Activated CD4-positive, alpha-beta T cell treated with anti-CD3 and anti-CD28 coated beads, Interleukin-2, Interleukin-6, amounts not matched to agents 100 ng/mL and 50 ng/mL, durations not matched to agents 16 hours and 8 hours (primary cell): ENCODE results near the gene ATL3.
A peak's percentile ranks its signal among the peaks of the same experiment; 100 is the strongest.
"Not testable (repeated sequence)": the region's sequence is repeated elsewhere in the genome, so short reads cannot be mapped to it uniquely, and the experiment has no call there.

Experiments
- DNase-seq: peaks from one replicate; pipeline ENCODE4 v3.0.0-alpha.2; 2020

ATL3 gene

DNA sequence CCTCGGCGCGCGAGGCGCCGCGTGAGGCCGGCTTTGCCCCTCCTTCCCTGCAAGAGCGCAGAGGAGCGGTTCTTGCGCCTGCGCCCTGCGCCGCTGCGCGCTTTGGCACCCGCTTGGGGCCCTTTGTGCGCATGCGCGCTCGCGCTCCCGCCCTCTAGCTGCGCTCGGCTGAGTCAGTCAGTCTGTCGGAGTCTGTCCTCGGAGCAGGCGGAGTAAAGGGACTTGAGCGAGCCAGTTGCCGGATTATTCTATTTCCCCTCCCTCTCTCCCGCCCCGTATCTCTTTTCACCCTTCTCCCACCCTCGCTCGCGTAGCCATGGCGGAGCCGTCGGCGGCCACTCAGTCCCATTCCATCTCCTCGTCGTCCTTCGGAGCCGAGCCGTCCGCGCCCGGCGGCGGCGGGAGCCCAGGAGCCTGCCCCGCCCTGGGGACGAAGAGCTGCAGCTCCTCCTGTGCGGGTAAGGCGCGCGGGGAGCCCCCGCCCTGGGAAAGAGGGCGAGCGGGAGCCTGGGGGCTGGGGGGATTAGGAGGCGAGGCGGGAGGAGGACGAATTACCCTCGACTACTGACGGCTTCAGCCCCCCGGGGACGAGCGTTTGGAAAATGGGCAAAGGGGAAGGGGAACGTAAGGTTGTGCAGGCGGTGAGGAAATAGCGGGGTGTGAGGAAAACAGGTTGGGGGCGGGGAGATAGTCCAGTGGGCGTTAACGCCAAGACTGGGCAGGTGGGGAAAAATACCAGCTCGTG, 10.3 kb upstream of the ATL3 start, which contains the start of gene RTN3:
Gene RTN3, plus strand, starts transcription at position 180 of the 745 bp plus-strand sequence. Its CDS starts 137 bp downstream, at position 317.
- DNase-seq, result peak; percentile 100

DNA sequence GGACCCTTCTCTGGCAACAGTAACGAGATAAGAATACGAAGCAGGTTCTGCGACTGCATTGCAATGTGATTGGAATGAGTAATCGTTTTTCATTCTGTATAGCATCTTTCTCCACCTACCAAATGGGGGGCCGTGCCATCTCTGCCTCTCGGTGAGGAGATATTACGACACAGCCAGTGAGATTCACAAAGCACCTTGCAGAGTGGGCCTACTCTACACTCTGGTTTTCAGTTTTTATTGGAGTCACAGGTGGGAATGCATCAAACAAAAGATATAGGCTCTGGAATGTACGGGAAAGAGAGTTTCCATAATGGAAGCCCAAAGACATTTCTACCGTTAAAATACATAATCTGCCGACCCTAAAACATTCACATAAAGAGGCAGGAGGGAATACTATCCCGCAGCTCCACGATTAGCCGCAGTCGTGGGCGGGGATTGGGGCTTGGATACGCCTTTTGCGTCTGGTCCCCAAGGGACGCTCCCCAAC, 9.7 kb upstream of the ATL3 start:
- peak; percentile 63 for DNase-seq

DNA sequence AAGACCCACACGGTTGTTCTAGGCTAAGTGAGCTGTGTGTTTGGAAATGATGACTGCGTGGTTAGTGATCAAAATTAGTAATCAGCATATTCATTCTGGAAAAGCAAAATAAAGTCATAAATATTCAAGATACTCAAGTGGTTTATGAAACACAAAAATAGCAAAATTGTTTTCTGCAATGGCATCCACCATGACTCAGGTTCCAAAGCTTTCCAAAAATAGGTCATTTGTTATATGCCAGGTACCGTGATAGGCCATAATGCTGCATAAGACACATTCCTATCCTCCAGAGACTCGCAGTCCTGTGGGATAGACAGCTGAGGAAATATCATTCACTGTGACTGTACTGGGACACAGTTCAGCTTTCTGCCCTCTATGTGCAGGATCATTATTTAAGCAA, 2.4 kb upstream of the ATL3 start:
- DNase-seq, result peak; percentile 27

DNA sequence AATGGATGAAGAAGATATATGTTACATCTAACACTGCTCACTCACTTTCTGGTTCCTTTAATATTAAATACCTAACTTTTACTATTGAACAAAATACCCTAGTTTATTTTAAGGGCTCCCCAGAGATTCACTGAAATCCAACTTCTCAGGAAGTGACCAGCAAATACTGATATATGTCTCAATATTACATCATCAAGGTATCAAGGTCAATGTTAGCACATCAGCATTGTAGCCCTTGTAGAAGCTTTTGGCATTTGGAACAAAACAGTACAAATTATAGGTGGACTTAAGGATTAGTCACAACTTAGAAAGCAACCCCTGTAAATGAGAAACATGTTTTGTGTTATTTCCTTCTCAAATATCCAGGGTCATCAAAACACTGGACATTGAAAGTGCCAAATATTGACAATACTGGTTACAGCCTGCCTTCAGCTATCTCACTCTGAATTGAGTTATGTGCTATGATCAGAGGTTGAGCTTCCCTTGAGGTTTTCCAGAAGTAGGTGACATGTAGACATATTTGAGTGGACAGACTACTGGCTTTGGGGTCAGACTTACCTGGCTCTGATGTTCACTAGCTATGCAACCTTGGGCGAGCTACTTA, 1.9 kb upstream of the ATL3 start:
- DNase-seq, result no peak

DNA sequence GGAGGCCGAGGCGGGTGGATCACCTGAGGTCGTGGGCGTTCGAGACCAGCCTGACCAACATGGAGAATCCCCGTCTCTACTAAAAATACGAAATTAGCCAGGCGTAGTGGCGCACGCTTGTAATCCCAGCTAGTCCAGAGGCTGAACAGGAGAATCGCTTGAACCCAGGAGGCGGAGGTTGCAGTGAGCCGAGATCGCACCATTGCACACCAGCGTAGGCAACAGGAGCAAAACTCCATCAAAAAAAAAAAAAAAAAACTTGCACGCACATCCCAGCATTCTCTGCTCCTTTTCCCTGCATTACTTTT, 934 bp upstream of the ATL3 start:
- DNase-seq, result no peak

DNA sequence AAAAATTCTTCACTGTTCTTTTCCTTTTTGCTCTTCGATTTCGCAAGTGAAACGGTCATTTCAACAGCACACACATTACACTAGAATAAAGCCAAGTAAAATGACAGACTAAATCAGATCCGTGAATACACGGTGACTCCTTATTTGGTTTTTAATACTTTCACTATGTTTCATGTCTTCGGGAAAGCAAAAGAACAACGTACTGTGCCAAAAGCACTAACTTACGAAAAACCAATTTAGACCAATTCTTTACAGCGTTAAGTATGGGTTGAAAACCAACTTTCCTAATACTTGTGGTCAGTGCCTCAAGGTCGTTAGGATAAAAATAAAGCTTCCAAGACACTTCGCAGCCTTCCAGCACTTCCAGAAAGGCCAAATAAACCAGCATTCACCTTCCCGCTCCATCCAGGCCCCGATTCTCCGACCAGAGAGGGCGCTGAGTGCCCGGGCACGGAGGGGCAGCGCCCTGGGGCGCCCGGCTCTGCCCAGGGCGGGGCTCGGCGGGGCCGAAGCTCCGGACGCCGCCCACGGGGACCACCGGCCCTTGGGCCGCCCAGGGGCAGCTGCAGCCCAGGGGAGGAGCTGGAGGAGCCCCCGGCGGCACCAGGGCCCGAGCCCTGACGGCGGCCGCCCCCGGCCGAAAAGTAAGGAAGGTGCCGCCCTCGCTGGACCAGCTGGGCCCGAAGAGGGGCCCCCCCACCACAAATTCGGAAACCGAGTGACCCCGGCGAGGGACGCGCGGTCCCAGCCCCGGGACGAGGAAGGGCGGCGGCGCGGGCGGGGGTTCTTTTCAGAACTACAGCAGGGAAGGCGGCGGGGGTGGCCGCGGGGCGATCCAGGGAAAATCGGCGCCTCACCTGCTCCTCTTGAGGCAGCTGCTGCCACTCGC, 499 bp downstream of the ATL3 start:
- DNase-seq, result peak; percentile 46

DNA sequence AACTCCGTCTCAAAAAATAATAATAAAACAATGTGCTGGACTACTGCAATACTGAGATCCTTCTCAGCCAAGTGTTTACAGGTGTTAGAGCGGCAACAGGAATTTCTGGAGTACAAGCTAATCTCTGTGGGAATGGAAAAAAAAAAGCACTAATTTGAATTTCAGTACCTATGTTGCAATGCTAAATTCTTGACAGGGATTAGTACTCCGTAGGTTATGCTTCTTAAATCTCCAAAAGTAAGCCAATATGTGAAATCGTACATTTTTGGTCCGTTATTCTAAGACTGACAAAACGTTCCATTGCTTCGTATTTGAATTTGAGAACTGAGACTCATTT, 1.1 kb downstream of the ATL3 start:
- DNase-seq, result no peak

DNA sequence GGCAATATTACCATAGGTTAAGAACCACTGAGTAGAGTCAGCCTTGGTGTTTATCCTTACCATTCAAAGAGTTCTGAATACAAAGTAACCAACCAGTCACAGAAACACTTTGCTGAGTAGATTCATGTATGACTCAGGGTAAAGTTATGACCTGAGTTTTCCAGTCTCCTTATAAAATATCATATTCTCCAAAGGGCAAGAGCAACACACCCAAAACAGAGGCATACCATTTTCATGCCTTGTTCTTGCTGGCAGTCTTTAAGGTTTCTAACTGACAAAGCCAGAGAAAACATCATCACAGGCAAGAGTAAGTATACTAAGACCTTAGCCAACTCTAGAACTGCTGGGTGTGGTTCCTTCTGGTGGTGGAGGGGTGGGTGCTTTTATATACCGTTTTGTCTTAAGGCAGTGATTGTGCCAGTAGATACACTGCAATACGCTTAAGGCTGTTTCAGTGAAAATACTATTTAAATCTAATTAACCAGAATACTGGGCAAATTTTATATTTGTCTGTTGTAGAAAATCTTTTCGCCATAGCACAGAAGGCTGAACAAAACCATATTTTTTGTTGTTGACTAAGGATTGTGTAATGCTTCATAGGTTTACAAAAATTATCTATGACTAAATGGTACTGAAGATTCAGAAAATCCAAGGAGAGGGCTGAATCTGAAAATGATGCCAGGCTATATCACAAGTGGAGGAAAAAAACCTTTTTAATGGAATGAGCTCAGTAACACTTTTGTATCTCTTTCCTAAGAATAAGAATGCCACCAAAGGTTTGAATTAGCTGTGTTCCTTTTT, 3.0 kb downstream of the ATL3 start:
- peak; percentile 19 for DNase-seq

DNA sequence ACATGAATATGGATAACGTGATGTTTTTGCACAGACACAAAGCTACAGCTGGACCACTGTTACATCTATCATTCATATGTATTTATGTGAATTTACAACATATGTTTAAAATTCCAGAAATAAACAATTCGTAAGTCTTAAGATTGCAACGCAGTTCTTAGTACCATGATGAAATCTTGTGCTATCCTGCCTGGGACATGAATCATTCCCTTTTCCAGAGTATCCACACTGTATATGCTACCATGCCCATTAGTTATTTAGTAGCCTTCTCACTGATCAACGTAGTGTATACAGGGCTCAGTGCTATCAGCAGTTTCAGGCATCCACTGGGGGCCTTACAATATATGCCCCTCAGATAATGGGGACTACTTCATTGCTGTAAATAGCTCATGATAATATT, 4.3 kb downstream of the ATL3 start:
- no peak for DNase-seq

DNA sequence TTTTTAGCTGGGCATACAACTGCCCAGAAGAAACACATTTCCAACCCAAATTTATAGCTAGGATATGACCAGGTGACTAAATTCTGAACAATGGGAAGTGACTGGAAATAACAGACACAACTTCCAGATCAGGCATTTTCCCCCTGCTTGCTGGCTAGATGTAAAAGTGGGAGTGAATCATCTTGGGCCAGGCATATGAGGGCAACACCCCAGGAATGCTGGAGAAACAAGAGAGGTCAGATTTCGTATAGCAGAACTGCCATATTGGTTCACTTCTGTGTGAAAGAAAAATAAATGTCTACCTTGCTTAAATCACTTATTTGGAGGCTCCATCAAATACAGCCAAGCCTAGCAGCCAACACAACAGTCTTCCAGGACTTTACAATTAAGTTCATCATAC, 7.4 kb downstream of the ATL3 start:
- no peak for DNase-seq

DNA sequence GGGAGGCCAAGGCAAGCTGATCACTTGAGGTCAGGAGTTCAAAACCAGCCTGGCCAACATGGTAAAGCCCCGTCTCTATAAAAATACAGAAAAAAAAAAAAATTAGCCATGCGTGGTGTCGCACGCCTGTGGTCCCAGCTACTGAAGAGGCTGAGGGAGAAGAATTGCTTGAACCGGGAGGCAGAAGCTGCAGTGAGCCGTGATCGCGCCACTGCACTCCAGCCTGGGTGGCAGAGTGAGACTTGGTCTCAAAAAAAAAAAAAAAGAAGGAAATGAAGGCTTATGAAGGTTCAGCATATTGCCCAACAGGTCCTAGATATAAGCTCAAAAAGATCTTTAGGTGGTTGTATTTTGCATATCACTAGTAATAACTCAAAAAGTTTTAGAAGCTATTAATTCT, 10.2 kb downstream of the ATL3 start:
- DNase-seq, result no peak

DNA sequence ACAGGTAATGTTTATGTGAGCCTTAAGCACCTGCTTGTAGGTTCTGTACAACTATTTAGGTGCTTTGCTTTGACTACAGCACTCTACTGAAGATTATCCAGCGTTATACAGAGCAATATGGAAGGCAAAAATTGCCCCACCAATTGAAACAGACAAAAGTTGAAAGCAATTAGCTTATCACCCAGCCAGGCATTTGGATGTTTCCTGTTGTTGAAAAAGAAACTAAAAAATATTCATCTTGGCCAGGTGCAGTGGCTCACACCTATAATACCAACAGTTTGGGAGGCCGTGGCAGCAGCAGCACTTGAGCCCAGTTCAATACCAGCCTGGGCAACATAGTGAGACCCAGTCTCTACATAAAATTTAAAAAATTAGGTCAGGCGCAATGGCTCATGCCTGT, 18.5 kb downstream of the ATL3 start:
- no peak for DNase-seq

DNA sequence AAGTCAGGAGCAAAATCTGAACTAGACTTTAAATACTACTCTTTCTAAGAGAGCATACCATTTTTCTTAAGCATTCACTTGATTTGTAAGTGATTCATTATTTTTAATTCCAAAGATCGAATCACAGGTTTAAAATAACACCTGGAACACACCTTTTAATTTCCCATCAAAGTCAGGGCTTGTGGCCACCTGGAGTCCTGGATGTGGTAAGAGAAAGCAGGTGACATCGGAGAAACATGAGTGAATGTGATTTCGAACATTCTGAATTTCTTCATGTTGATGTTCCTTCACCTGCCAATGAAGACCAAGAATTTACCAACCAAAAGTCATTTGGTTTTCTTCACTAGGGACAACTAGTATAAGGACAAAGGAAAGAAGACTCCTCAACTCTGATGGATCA, 28.0 kb downstream of the ATL3 start:
- DNase-seq, result no peak

DNA sequence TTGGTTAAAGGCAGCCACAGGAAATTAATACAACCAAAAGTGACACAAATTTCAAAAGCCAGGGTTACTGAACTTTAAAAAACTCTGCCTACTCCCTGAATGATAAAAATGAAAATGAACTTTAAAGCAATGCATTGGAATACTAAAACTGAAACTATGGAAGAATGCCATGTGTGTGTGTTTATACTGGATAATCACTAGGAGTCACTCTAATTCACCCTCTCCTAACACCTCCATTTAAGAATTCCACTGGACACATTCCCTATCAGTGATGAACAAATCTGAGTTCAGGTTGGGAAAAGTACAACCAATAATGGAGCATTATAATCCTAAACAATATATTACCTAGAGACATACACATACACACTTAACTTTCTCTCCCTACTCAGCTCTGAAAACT, 29.4 kb downstream of the ATL3 start:
- DNase-seq, result no peak

DNA sequence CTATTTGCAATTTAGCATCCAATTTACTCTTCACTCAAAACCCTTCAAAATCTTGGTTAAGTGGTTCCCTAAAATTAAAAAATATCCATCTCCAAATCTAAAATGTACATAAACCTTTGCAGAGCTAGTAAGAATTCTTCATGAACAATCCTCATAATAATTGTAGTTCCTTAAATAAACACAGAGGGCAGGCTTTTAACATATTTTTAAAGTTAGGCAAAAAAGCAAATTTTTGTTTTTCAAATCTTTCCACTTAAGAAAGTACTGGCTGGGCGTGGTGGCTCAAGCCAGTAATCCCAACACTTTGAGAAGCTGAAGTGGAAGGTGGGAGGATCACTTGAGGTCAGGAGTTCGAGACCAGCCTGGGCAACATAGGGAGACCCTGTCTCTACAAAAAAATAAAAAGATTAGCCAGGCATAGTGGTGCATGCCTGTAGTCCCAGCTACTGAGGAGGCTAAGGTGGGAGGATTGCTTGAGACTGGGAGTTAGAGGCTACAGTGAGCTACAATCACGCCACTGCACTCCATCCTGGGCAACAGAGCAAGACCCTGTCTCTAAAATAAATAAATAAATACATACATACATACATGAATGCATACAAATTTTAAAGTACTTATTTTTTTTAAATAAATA, 31.9 kb downstream of the ATL3 start:
- DNase-seq, result no peak

DNA sequence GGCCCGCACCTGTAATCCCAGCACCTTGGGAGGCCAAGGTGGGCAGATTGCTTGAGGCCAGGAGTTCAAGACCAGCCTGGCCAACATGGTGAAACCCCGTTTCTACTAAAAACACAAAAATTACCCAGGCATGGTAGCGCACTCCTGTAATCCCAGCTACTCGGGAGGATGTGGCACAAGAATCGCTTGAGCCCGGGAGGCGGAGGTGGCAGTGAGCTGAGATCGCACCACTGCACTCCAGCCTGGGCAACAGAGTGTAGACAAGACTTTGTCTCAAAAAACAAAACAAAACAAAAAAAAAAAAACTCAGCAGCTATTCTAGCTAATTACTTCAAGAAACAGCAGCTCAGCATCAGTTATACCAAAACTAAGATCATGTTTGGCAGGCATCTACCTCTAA, 32.7 kb downstream of the ATL3 start:
- not testable (repeated sequence) for DNase-seq

DNA sequence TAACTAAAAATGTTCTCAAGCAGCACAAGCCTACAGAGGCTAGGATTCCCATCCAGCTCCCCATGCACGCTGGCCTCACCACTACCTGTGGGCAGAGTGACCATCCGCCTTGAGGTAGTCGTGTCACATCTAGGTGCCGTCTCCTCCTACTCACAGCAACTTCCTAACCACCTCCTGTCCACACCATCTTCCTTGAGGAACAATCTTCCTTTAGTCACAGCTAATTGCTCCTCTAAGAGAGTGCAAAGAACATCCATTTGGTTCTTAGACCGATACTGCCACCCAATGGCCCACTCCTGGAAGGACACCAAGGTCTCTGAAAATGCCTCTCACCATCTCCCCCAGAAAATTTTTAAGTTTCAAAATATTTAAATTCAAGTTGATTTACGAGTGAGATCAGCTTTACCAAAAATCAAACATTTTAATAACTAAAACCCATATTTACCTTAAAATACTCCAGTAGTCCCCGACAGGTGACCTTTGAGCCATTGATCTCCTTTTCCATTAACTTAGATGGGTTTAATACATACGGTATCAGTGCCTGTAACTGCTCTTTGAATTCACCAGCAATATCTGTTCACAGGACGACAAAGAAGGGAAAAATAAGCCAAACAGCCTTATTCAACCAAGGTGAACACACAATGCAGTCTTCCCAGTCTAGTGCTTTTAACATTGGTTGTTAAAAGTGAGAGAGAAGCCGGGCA, 35.3 kb downstream of the ATL3 start:
- DNase-seq, result peak; percentile 70

DNA sequence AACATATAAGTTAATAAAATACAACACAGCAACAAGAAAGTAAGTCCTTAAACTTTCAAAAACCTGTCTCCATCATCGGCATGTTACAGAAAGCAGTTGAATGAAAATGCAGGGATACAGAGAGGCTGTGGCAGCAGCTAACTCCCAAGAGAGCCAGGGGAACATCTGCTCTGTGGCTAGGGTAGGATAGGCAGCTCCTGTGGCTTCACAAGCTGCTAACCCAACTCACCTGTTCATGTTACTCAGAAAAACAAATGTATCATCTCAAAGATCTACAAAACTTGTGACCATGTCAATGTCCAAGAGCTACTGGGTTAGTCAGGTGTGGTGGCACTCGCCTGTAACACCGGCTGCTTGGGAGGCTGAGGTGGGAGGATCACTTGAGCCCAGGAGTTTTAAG, 41.8 kb downstream of the ATL3 start:
- no peak for DNase-seq

DNA sequence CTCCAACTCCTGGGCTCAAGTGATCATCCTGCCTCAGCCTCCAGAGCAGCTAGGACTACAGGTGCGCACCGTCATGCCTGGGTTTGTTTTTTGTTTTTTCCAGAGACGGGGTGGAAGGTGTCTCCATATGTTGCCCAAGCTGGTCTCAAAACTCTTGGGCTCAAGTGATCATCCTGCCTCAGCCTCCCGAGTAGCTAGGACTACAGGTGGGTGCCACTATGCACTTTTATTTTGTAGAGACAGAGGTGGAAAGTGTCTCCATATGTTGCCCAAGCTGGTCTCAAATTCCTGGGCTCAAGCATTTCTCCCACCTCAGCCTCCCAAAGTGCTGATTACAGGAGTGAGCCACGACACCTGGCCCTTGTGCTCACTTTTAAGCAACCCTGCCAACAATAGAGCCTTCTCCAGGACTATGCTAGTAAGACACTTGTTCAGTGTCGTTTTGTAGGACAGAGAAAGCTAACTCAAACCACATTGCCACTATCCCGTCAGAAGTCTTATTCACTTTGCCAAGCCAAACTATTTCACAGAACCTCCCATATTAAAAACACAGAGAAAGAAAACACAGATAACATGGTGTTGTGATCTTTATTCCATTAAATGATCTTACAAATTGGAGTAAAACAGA, 47.5 kb downstream of the ATL3 start:
- DNase-seq, result no peak

DNA sequence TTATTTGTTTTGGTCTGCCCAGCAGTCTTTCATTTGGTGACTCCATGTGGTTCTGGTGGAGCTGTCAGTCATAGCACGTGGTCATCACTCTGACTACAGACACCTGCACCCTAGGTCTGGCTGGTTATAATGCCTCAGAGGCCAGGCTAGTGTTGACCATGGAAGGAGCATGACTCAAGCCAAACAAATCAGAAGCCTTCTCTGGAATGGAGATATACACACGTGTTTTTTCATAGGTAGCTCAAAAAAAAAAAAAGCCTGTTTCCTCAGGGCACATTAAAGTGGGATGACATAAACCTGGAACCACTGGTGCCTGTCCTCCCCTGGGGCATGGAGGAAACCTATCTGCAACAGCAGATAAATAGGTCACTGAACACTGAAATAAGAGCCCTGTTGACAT, 48.9 kb downstream of the ATL3 start:
- DNase-seq, result no peak

DNA sequence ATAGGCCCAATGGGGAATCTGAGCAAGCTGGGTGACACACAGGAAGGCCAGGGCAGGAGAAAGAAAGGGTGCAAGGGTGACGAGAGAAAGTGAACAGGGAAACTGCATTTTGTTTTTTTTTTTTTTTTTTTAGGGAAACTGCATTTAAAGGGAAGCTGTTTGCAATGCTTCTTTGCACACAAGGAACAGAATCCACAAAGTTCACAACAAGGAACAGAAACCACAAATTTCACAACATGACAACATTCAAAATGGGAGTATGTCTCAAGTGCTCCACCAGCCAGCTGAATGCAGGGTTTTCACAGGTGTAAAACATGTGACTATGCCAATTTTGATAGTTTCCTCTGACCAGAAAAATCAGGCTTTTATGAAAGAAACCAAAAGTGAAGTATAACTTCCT, 50.1 kb downstream of the ATL3 start:
- no peak for DNase-seq
